ENCODE results near the gene ZNF559.

The ZNF559 gene

DNA sequence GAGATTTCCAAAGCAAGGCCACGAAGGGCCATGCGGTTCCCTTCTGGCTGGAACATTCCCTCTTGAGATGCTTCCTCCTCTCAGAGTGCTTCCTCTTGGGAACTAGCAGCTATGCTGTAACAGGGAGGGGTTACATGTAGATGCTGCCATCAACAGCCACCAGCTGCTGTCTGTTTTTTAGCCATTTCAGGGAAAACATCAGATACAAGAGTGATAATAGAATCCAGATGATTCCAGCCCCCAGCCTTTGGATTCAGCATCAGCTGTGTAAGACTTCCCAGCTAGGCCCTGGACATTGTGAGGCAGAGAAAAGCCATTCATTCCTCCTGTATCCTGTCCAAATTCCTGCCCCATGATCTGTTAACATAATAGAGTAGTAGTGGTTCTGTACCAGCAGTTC is 30.7 kb downstream of the ZNF559 start:
- DNase-seq, result no peak

DNA sequence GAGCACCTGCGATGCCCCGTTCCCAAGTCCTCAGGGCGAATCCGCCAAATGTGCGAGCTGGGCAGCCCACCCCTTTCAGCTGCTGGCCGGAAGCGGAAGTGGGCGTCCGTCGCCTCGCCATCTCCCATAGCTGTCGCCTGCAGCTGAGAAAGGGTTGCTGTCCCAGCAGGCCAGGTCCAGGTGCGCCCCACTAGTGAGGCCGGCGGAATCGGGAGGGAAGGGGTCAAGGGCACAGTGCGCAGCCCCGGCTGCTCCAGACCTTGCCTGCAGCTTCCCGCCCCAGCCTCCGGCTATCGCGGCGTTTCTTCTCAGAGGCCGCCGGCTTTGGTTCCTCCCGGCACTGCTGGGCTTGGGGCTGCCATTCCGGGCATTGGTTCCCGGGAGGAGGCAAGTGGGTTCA is 38.9 kb downstream of the ZNF559 start, which contains the start of gene ZNF177:
Gene ZNF177 (plus strand): TSS at position 109 of the 400 bp plus-strand sequence. CDS start 15,299 bp downstream, outside the sequence.
- no peak for DNase-seq

DNA sequence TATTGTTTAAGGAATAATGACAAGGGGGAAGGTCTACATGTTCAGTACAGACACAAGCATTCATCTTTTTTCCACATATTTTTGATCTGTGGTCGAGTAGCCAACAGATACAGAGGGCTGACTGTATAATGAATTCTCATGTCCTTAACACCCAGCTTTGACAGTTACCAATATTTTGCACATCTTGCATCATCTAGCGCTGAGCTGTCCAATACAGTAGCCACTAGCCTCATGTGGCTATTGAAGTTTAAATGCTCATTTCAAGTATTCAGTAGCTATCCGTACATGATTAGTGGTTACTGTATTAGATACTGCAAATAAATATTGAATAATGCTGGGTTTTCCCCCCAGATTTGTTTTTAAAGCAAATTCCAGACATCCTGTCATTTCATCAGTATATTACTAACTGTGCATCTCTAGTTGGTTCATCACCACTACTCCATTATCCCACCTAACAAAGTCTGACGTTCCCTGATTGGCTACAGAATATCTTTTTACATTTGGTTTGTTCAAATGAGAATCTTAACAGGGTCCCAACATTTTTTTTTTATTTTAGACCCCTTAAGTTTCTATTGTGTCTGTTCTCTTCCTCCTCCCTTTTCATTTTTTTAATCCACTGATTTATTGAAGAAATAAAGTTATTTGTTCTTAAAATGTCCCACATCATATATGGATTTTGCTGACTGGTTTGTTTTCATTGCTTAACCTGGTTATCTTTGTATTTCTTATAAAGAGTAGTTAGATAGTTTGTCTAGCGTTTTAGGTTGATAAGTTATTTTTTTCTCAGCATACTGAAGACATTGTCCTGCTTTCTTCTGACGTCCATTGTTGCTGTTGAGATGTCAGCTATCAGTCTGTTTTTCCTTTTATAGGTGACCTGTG is 47.0 kb downstream of the ZNF559 start:
- DNase-seq, result no peak

DNA sequence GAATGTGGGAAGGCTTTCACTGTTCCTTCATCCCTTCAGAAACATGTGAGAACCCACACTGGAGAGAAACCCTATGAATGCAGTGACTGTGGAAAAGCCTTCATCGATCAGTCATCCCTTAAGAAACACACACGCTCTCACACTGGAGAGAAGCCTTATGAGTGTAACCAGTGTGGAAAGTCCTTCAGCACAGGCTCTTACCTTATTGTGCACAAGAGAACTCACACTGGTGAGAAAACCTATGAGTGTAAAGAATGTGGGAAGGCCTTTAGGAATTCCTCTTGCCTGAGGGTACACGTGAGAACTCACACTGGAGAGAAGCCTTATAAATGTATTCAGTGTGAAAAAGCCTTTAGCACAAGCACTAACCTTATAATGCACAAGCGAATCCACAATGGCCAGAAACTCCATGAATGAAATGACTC is 57.4 kb downstream of the ZNF559 start:
- DNase-seq, result no peak

Data from activated CD8-positive, alpha-beta memory T cell treated with anti-CD3 and anti-CD28 coated beads, Interleukin-2, amount 50 U/mL, for 48 hours (primary cell).